ENCODE data around the gene CDK6. TPM values are rescaled to one million over a fixed set of nuclear protein-coding genes. Genes with fewer than 3 reads are reported as not detected.

The CDK6 gene
- total RNA-seq, 1 experiment from 2014 or later: 38.7 TPM

DNA sequence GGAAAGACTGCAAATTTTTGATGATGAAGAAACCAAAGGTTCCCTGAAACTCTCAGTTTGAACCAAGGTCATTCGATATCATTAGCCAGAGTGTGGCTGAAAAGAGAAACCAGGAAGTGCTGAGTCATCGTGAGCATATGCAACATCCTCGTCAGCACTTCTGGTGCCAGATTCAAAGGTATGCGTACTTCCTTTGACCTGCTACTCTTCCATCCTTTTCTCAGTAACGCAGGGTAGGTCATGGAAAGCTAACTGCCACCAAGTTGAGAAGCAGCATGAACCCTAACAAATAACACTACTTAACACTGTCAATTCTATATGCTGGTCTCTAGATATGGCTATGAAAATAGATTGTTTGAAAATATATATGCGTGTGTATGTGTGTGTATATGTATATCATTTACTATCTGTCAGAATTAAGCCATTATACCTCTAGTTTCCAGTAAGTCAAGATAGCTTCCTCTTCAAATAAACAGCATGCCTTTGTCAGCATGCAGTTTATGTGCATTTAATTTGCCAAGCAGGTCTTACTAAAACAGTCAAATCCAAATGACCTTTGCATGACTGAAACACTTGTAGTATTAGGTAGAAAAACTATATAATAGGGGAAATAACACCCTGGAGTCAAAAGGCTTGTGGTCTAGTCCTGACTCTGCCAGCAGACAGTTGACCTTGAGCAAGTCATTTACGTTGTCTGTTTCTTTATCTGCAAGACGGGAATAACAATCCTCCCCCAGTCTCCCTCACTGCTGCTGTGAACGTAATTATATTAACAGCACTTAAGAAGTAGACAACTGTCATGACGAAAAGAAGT lies 26.4 kb downstream of the CDK6 start:
- no TSS peak for BruUV-seq (replicated peaks)
- Histone ChIP-seq H2AFZ (ENCODE audit: low read length) (peak overlapping the region; percentile 55), H4K20me1 (ENCODE audit: low read length) (no peaks in the 10 kb centered on the region; the same call in 1 of the 2 replicates), H3K27me3 (ENCODE audit: low read length) (no peaks in the 10 kb centered on the region), H3K4me1 (ENCODE audit: insufficient read depth, low read length) (peaks cover 21% of the 10 kb centered on the region), H3K36me3 (ENCODE audit: low read depth, low read length) (peaks cover 5% of the 10 kb centered on the region; the same call in 1 of the 2 replicates), H3K9me3 (ENCODE audit: low read length) (no peaks in the 10 kb centered on the region), H3K9me2 (replicated peaks; ENCODE audit: low read length) (no peaks in the 10 kb centered on the region), H3F3A (ENCODE audit: low read length, unreplicated experiment) (no peaks in the 10 kb centered on the region), H3K9ac (ENCODE audit: low read length) (peak overlapping the region; percentile 60), H3K4me3 (ENCODE audit: low read length) (peak overlapping the region; percentile 31; the same call in 1 of the 2 replicates), H3K27ac (ENCODE audit: low read length) (peak overlapping the region; percentile 89), H3K4me2 (ENCODE audit: low read length) (peak overlapping the region; percentile 76), H3K79me2 (ENCODE audit: low read length) (peaks cover 87% of the 10 kb centered on the region)
- ChIA-PET CTCF (no interaction called here), POLR2A (ENCODE audit: unreplicated experiment) (no interaction called here)
- ATAC-seq (peak; percentile 96), DNase-seq (peak; percentile 89)
- intact Hi-C loops (cut with micrococcal nuclease): loop anchor here (2.0 kb wide), 1 partner anchor 23 kb away; no protein-coding TSS in a partner anchor
- TF ChIP-seq EZH2phosphoT487 (IDR thresholded peaks at IDR 0.05; ENCODE audit: borderline replicate concordance, low read length) (no peak), EZH2 (IDR thresholded peaks at IDR 0.05; ENCODE audit: low read length, unreplicated experiment) (no peak)
- TF ChIP-seq, protein P1, sequence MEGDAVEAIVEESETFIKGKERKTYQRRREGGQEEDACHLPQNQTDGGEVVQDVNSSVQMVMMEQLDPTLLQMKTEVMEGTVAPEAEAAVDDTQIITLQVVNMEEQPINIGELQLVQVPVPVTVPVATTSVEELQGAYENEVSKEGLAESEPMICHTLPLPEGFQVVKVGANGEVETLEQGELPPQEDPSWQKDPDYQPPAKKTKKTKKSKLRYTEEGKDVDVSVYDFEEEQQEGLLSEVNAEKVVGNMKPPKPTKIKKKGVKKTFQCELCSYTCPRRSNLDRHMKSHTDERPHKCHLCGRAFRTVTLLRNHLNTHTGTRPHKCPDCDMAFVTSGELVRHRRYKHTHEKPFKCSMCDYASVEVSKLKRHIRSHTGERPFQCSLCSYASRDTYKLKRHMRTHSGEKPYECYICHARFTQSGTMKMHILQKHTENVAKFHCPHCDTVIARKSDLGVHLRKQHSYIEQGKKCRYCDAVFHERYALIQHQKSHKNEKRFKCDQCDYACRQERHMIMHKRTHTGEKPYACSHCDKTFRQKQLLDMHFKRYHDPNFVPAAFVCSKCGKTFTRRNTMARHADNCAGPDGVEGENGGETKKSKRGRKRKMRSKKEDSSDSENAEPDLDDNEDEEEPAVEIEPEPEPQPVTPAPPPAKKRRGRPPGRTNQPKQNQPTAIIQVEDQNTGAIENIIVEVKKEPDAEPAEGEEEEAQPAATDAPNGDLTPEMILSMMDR (conservative IDR thresholded peaks at IDR 0.05; ENCODE audit: low read depth, low read length): no peak

DNA sequence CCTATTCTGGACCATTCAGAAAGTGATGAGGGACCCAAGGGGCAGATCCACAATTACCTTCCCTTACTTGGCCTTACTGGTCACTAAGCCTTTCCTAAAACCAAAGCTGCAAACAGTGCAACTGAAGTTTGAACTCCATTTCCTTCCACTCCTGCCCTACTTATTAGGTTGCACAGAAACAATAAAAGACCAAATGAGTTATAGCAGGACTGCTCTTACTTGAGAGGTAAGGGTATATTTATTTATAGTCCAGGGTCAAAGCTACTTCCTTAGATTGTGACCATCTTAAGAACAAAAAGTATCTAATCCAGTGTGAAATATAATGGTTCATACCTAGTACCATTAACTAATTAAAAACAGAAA lies 27.0 kb downstream of the CDK6 start:
- Histone ChIP-seq H4K20me1 (ENCODE audit: low read length) (no peaks in the 10 kb centered on the region; the same call in 1 of the 2 replicates), H3K4me2 (ENCODE audit: low read length) (peak overlapping the region; percentile 76), H3K9me3 (ENCODE audit: low read length) (no peaks in the 10 kb centered on the region), H3F3A (ENCODE audit: low read length, unreplicated experiment) (no peaks in the 10 kb centered on the region), H3K4me1 (ENCODE audit: insufficient read depth, low read length) (peaks cover 21% of the 10 kb centered on the region), H3K27ac (ENCODE audit: low read length) (peak overlapping the region; percentile 89), H3K79me2 (ENCODE audit: low read length) (peaks cover 88% of the 10 kb centered on the region), H3K27me3 (ENCODE audit: low read length) (no peaks in the 10 kb centered on the region), H3K36me3 (ENCODE audit: low read depth, low read length) (peaks cover 5% of the 10 kb centered on the region; the same call in 1 of the 2 replicates), H3K9ac (ENCODE audit: low read length) (peak overlapping the region; percentile 60), H2AFZ (ENCODE audit: low read length) (peak overlapping the region; percentile 55; the same call in 1 of the 2 replicates), H3K9me2 (replicated peaks; ENCODE audit: low read length) (no peaks in the 10 kb centered on the region), H3K4me3 (ENCODE audit: low read length) (peak overlapping the region; percentile 31)
- BruUV-seq (replicated peaks): TSS peak; percentile 52
- intact Hi-C loops (cut with micrococcal nuclease): loop anchor here (2.0 kb wide), 1 partner anchor 23 kb away; no protein-coding TSS in a partner anchor
- TF ChIP-seq, protein P1 (conservative IDR thresholded peaks at IDR 0.05; ENCODE audit: low read depth, low read length): no peak
- TF ChIP-seq EZH2 (IDR thresholded peaks at IDR 0.05; ENCODE audit: low read length, unreplicated experiment) (no peak), EZH2phosphoT487 (IDR thresholded peaks at IDR 0.05; ENCODE audit: borderline replicate concordance, low read length) (no peak)
- ChIA-PET CTCF (no interaction called here), POLR2A (ENCODE audit: unreplicated experiment) (no interaction called here)
- DNase-seq (no peak), ATAC-seq (peak; percentile 42)

DNA sequence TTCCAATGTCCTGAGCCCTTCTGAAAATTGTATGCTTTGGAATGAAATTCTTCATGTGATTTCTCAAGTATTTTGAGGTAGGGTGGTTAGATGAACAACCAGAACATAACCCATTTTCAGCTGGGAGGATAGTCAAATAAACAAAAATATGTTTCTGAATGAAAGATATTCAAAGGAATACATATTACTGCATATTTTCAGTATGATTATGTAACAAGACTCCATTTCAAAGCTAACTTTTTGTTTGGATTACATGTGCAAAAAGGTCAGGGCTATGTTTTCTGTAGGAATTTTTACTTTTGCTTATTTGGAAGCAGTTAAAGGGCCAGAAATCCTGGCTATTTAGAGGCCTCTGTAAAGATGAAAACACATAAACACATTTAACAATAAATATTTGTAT lies 27.7 kb downstream of the CDK6 start:
- Histone ChIP-seq H3K4me1 (ENCODE audit: insufficient read depth, low read length) (peaks cover 21% of the 10 kb centered on the region), H3F3A (ENCODE audit: low read length, unreplicated experiment) (no peaks in the 10 kb centered on the region), H2AFZ (ENCODE audit: low read length) (no peak overlapping the region), H3K27me3 (ENCODE audit: low read length) (no peaks in the 10 kb centered on the region), H3K4me2 (ENCODE audit: low read length) (no peak overlapping the region), H3K79me2 (ENCODE audit: low read length) (peaks cover 88% of the 10 kb centered on the region), H3K9me3 (ENCODE audit: low read length) (no peaks in the 10 kb centered on the region), H3K27ac (ENCODE audit: low read length) (no peak overlapping the region), H3K4me3 (ENCODE audit: low read length) (no peak overlapping the region), H4K20me1 (ENCODE audit: low read length) (no peaks in the 10 kb centered on the region; the same call in 1 of the 2 replicates), H3K9me2 (replicated peaks; ENCODE audit: low read length) (no peaks in the 10 kb centered on the region), H3K9ac (ENCODE audit: low read length) (no peak overlapping the region), H3K36me3 (ENCODE audit: low read depth, low read length) (peaks cover 5% of the 10 kb centered on the region; the same call in 1 of the 2 replicates)
- POLR2A ChIA-PET (ENCODE audit: unreplicated experiment): no interaction called here
- intact Hi-C loops (cut with micrococcal nuclease): loop anchor here (2.0 kb wide), 1 partner anchor 24 kb away; no protein-coding TSS in a partner anchor
- ATAC-seq (no peak), DNase-seq (no peak)
- TF ChIP-seq EZH2 (IDR thresholded peaks at IDR 0.05; ENCODE audit: low read length, unreplicated experiment) (no peak), EZH2phosphoT487 (IDR thresholded peaks at IDR 0.05; ENCODE audit: borderline replicate concordance, low read length) (no peak)
- TF ChIP-seq, protein P1 (conservative IDR thresholded peaks at IDR 0.05; ENCODE audit: low read depth, low read length): no peak
- CTCF ChIA-PET: no interaction called here
- no TSS peak for BruUV-seq (replicated peaks)
